Cardiac fibroblast (primary cell): ENCODE measurements around the gene TMC1.
"Not testable (repeated sequence)": the region's sequence is repeated elsewhere in the genome, so short reads cannot be mapped to it uniquely, and the experiment has no call there.

ENCODE experiments used
- DNase-seq, 2 donors: peaks; one replicate each; pipeline versions ENCODE4 v3.0.0 to v3.0.0-alpha.2; 2010; ENCODE audit warnings: low read depth in 2 of 2
- H3K4me3 ChIP-seq, 2 donors: replicated peaks in 1 of 2; 1 replicate in 1 of 2; 2 replicates in 1 of 2; pipeline ENCODE4 v1.5.1; 2011; ENCODE audit warnings: low read depth in 2 of 2, low read length in 2 of 2, mild to moderate bottlenecking in 2 of 2, moderate library complexity in 1 of 2
- CTCF ChIP-seq: IDR thresholded peaks from one replicate; pipeline ENCODE4 v1.5.1; 2011; ENCODE audit warnings: low read depth, mild to moderate bottlenecking, low read length, inconsistent platforms

Gene TMC1

GRCh38 chr9:72480921-72481320 is 40.5 kb upstream of the TMC1 start:
- no peak overlapping the region for H3K4me3 ChIP-seq
- TF ChIP-seq CTCF, result no peak
- peak; percentile 21 to 39 for DNase-seq

GRCh38 chr9:72485821-72486593 is 35.4 kb upstream of the TMC1 start:
- DNase-seq, result peak; percentile 50
- H3K4me3 ChIP-seq, result no peak overlapping the region
- TF ChIP-seq CTCF, result no peak

DNA sequence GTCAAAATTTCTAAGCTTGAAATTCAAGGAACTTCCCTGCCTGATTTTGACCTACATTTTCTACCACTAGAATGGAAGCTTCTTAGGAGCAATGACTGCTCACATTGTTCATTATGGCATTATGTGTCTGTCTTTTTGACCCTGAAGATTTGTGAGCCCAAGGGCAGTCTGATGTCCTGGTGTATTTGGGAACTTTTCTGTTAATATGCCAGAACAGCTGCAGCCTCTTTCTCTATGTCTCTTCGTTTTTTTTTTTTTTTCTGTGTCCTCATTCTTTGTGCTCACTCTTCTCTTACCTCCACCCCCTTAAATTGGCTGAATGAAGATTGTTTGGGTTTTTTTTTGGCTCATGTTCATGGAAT is 34.8 kb upstream of the TMC1 start:
- no peak for TF ChIP-seq CTCF
- DNase-seq, result no peak
- no peak overlapping the region for H3K4me3 ChIP-seq

- not testable (repeated sequence) for DNase-seq, H3K4me3 ChIP-seq
Observed at GRCh38 chr9:72487665-72488064, 33.7 kb upstream of the TMC1 start.

DNA sequence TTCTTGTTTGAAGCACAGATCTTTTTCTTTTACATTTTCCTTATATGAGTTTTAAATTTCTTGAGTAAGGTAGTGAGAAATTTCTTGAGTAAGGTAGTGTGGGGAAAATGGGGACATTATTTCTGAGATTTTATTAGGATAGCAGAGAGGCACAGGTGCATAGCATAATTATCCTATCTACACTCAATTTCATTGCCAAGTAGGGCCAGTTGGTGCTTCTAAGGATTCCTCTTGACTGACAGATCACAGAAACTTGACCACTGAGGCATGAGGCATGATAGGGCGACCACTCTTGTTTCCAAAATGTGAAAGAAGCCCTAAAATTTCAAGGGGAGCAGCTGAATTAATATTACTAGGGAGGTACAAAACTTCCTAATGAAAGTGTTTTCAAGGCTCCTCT is 31.4 kb upstream of the TMC1 start:
- no peak for TF ChIP-seq CTCF

DNA sequence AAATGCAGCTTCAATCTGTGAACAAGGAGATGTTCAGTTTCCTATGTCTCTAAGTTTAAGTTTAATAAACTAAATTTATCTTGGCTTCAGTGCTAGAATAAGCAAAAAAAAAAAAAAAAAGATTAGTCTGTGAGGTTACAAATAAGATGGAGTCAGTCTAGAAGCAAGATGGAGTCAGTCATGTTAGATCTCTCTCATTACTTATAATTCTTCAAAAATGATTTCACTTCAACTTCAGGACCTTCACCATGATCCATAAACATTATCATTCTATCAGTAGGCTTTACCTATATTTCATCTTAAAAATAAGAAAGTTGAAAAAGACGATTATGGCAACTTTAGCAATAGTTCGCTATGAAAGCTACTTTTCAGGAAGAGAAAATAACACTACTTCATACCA is 30.2 kb upstream of the TMC1 start:
- no peak for DNase-seq
- TF ChIP-seq CTCF, result no peak
- H3K4me3 ChIP-seq, result no peak overlapping the region

More for the DNA sequence above, 31.4 kb upstream of the TMC1 start:
- no peak overlapping the region for H3K4me3 ChIP-seq
- DNase-seq, result no peak

DNA sequence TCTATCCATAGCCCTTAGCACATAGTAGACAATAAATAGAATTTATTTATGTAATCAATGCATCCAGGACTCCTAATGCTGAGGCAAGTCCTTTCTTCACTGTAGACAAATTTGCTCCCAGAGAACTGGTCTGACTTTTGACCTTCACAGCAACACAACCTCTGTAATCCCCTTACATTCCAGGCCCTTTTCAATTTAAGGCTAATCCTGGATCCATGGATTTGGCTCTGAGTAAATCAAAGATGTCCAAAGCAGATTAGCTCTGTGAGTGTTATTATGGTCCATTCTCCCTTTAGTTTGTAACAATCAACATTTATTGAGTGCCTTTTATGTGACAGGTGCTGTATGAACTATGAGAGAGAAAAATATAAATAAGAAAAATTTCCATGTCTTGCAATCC is 27.4 kb upstream of the TMC1 start:
- DNase-seq, result no peak
- TF ChIP-seq CTCF, result no peak
- H3K4me3 ChIP-seq, result no peak overlapping the region
